H1 (cell line): ENCODE data around the gene NAGA. TPM values are rescaled to one million over a fixed set of nuclear protein-coding genes. Genes with fewer than 3 reads are reported as not detected.

Source experiments
- CTCF ChIA-PET: fragments of 300-600 bp; sonication (Branson Sonifier 250); formaldehyde crosslinking; loops from one replicate; lab custom pipeline; 2021; ENCODE audit not compliant: partially characterized antibody; lab: Charles Lee
- POLR2A ChIA-PET: fragments of 300-600 bp; sonication (Branson Sonifier 250); formaldehyde crosslinking; loops from one replicate; lab custom pipeline; 2021; ENCODE audit warnings: inconsistent platforms; ENCODE audit not compliant: partially characterized antibody; lab: Charles Lee
- DNase-seq, 2 experiments: peaks; one replicate each; pipeline versions ENCODE4 v3.0.0 to v3.0.0-alpha.2; 2010 to 2022; ENCODE audit warnings: low spot score in 2 of 2, low read depth in 1 of 2, mixed read lengths in 1 of 2
- FAIRE-seq: peaks from 2 replicates; lab custom pipeline; 2011; peaks lifted over from hg19 to GRCh38; lab: Jason Lieb, UNC
- H2AFZ ChIP-seq: 2 replicates; pipeline ENCODE4 v1.8.1; 2012; ENCODE audit warnings: low read length, inconsistent platforms
- H2AK5ac ChIP-seq: 2 replicates; pipeline ENCODE4 v1.6.1; 2013; ENCODE audit warnings: low read depth, low read length
- H2BK120ac ChIP-seq: replicated peaks from 2 replicates; pipeline ENCODE3; 2013; ENCODE audit warnings: low read depth, low read length, inconsistent platforms
- H2BK12ac ChIP-seq: 2 replicates; pipeline ENCODE4 v1.6.1; 2013; ENCODE audit warnings: low read depth, low read length
- H2BK15ac ChIP-seq: 2 replicates; pipeline ENCODE4 v1.6.1; 2013; ENCODE audit warnings: low read length
- H2BK20ac ChIP-seq: 2 replicates; pipeline ENCODE4 v1.6.1; 2013; ENCODE audit warnings: low read length
- H2BK5ac ChIP-seq: 2 replicates; pipeline ENCODE4 v1.6.1; 2013; ENCODE audit warnings: low read depth, low read length
- H3K14ac ChIP-seq: 2 replicates; pipeline ENCODE4 v1.6.1; 2013; ENCODE audit warnings: inconsistent platforms; ENCODE audit not compliant: insufficient read length
- H3K18ac ChIP-seq: 2 replicates; pipeline ENCODE4 v1.6.1; 2013; ENCODE audit warnings: low read length; ENCODE audit errors: extremely low read depth
- H3K23ac ChIP-seq: 2 replicates; pipeline ENCODE4 v1.6.1; 2013; ENCODE audit warnings: inconsistent platforms; ENCODE audit not compliant: insufficient read length
- H3K23me2 ChIP-seq: 2 replicates; pipeline ENCODE4 v1.6.1; 2013; ENCODE audit warnings: low read depth, low read length
- H3K27ac ChIP-seq: 2 replicates; pipeline ENCODE4 v1.6.1; 2011; ENCODE audit warnings: low read depth, low read length, inconsistent platforms
- H3K27me3 ChIP-seq, 4 experiments: replicated peaks in 1 of 4; 1 replicate in 1 of 4; 2 replicates in 3 of 4; pipeline versions ENCODE4 v1.6.1 to v1.8.1; 2011 to 2013; ENCODE audit warnings: low read length in 3 of 4, mild to moderate bottlenecking in 3 of 4, inconsistent platforms in 2 of 4, mixed read lengths in 2 of 4, moderate library complexity in 1 of 4; ENCODE audit not compliant: control insufficient read depth in 3 of 4, insufficient read depth in 3 of 4; ENCODE audit errors: extremely low read depth in 1 of 4
- H3K36me3 ChIP-seq, 4 experiments: 2 replicates each; pipeline versions ENCODE4 v1.6.1 to v1.8.1; 2011 to 2013; ENCODE audit warnings: mild to moderate bottlenecking in 4 of 4, low read length in 3 of 4, moderate library complexity in 2 of 4, control low read depth in 1 of 4, inconsistent platforms in 1 of 4; ENCODE audit not compliant: insufficient read depth in 4 of 4, control insufficient read depth in 2 of 4
- H3K4ac ChIP-seq: replicated peaks from 2 replicates; pipeline ENCODE3; 2013; ENCODE audit warnings: low read length, low read depth, mixed read lengths, inconsistent platforms; ENCODE audit not compliant: insufficient read length
- H3K4me1 ChIP-seq, 4 experiments: replicated peaks in 1 of 4; 1 replicate in 1 of 4; 2 replicates in 3 of 4; pipeline versions ENCODE4 v1.6.1 to v1.8.1; 2011 to 2013; ENCODE audit warnings: low read length in 3 of 4, inconsistent platforms in 2 of 4, mixed read lengths in 1 of 4; ENCODE audit not compliant: insufficient read depth in 4 of 4, control insufficient read depth in 3 of 4
- H3K4me2 ChIP-seq, 2 experiments: 2 replicates each; pipeline versions ENCODE4 v1.6.1 to v1.8.1; 2011 to 2013; ENCODE audit warnings: low read depth in 2 of 2, low read length in 2 of 2, control low read depth in 1 of 2, inconsistent platforms in 1 of 2, mild to moderate bottlenecking in 1 of 2; ENCODE audit not compliant: insufficient read depth in 1 of 2
- H3K4me3 ChIP-seq, 4 experiments: fragments of 200-600, 300-600 bp in 1 of 4; sonication (generic), shearing (Covaris generic), sonication (Bioruptor Twin) in 1 of 4; 2 replicates each; pipeline versions ENCODE4 v1.5.1 to v1.8.1; 2011 to 2016; ENCODE audit warnings: low read length in 4 of 4, low read depth in 3 of 4, control low read depth in 2 of 4, inconsistent platforms in 2 of 4, mild to moderate bottlenecking in 2 of 4, mixed read lengths in 1 of 4, moderate library complexity in 1 of 4; ENCODE audit not compliant: insufficient read depth in 2 of 4; ENCODE audit errors: extremely low read depth in 1 of 4
- H3K56ac ChIP-seq: replicated peaks from 2 replicates; pipeline ENCODE3; 2013; ENCODE audit warnings: low read depth, mild to moderate bottlenecking, mixed read lengths, low read length, inconsistent platforms; ENCODE audit not compliant: insufficient read length
- H3K79me1 ChIP-seq: 2 replicates; pipeline ENCODE4 v1.6.1; 2013; ENCODE audit warnings: low read depth, low read length, control low read depth
- H3K79me2 ChIP-seq, 2 experiments: 2 replicates each; pipeline versions ENCODE4 v1.6.1 to v1.8.1; 2012 to 2013; ENCODE audit warnings: low read length in 2 of 2, mild to moderate bottlenecking in 2 of 2, inconsistent platforms in 1 of 2; ENCODE audit not compliant: insufficient read depth in 2 of 2, control insufficient read depth in 1 of 2
- H3K9ac ChIP-seq, 4 experiments: replicated peaks in 1 of 4; 1 replicate in 1 of 4; 2 replicates in 3 of 4; pipeline versions ENCODE4 v1.6.1 to v1.8.1; 2011 to 2013; ENCODE audit warnings: low read depth in 3 of 4, low read length in 3 of 4, control low read depth in 2 of 4, mild to moderate bottlenecking in 2 of 4, moderate library complexity in 2 of 4, inconsistent platforms in 1 of 4; ENCODE audit errors: extremely low read depth in 1 of 4
- H3K9me3 ChIP-seq, 2 experiments: 2 replicates each; pipeline versions ENCODE4 v1.6.1 to v1.8.1; 2012 to 2013; ENCODE audit warnings: mild to moderate bottlenecking in 2 of 2, moderate library complexity in 2 of 2, control low read depth in 1 of 2, inconsistent platforms in 1 of 2, low read depth in 1 of 2, low read length in 1 of 2, mixed read lengths in 1 of 2; ENCODE audit not compliant: insufficient read depth in 2 of 2
- H4K20me1 ChIP-seq, 2 experiments: replicated peaks in 1 of 2; 2 replicates each; pipeline versions ENCODE3 to v1.8.1; 2011 to 2013; ENCODE audit warnings: inconsistent platforms in 2 of 2, low read length in 2 of 2, mild to moderate bottlenecking in 1 of 2; ENCODE audit not compliant: insufficient read depth in 2 of 2, control insufficient read depth in 1 of 2
- H4K5ac ChIP-seq: 2 replicates; pipeline ENCODE4 v1.6.1; 2013; ENCODE audit warnings: low read length, low read depth, mixed read lengths, inconsistent platforms; ENCODE audit not compliant: insufficient read length
- H4K8ac ChIP-seq: 2 replicates; pipeline ENCODE4 v1.8.0; 2013; ENCODE audit warnings: mild to moderate bottlenecking, moderate library complexity, low read length, inconsistent platforms; ENCODE audit not compliant: insufficient read depth; ENCODE audit errors: extremely low read depth
- H4K91ac ChIP-seq: replicated peaks from 2 replicates; pipeline ENCODE3; 2013; ENCODE audit warnings: low read length, mixed read lengths, inconsistent platforms; ENCODE audit not compliant: insufficient read length
- BCL11A ChIP-seq, 2 experiments: IDR thresholded peaks; one replicate each; pipeline ENCODE4 v1.6.1; 2011; ENCODE audit warnings: low read depth in 2 of 2, low read length in 2 of 2, mild to moderate bottlenecking in 2 of 2
- BRCA1 ChIP-seq: IDR thresholded peaks from 2 replicates; pipeline ENCODE4 v1.6.1; 2012; ENCODE audit warnings: low read depth, low read length, improper control_type of control experiment
- CBX5 ChIP-seq: fragments of 300-800, 300-1000 bp; sonication (generic); IDR thresholded peaks from 2 replicates; pipeline ENCODE4 v1.7.1; 2016; ENCODE audit warnings: antibody characterized with exemption, low read length, low read depth
- CHD2 ChIP-seq: IDR thresholded peaks from 2 replicates; pipeline ENCODE4 v1.6.1; 2012; ENCODE audit warnings: low read length, improper control_type of control experiment
- HDAC2 ChIP-seq, 2 experiments: fragments of 300-600 bp in 1 of 2; sonication (generic) in 1 of 2; IDR thresholded peaks; 2 replicates each; pipeline ENCODE4 v1.6.1; 2011 to 2012; ENCODE audit warnings: low read depth in 2 of 2, low read length in 2 of 2, mild to moderate bottlenecking in 2 of 2, moderate library complexity in 2 of 2, borderline replicate concordance in 1 of 2, inconsistent platforms in 1 of 2
- JUN ChIP-seq: IDR thresholded peaks from 2 replicates; pipeline ENCODE4 v1.6.1; 2011; ENCODE audit warnings: low read depth, mild to moderate bottlenecking, improper control_type of control experiment, low read length
- KDM1A ChIP-seq: fragments of 200-600, 300-600 bp; sonication (generic); IDR thresholded peaks from 2 replicates; pipeline ENCODE4 v1.7.1; 2016; ENCODE audit warnings: mild to moderate bottlenecking, low read length, borderline replicate concordance
- NANOG ChIP-seq: IDR thresholded peaks from 2 replicates; pipeline ENCODE4 v1.6.1; 2011; ENCODE audit warnings: low read length, low read depth, mild to moderate bottlenecking, inconsistent platforms; ENCODE audit not compliant: insufficient read depth, poor library complexity, severe bottlenecking
- NRF1 ChIP-seq: IDR thresholded peaks from 2 replicates; pipeline ENCODE4 v1.6.1; 2011; ENCODE audit warnings: mild to moderate bottlenecking, low read depth, low read length, improper control_type of control experiment
- RBBP5 ChIP-seq: IDR thresholded peaks from 2 replicates; pipeline ENCODE4 v1.7.1; 2012; ENCODE audit warnings: low read depth, mild to moderate bottlenecking, inconsistent platforms, low read length, moderate library complexity, borderline replicate concordance
- RXRA ChIP-seq: IDR thresholded peaks from 2 replicates; pipeline ENCODE4 v1.6.1; 2011; ENCODE audit warnings: low read depth, mild to moderate bottlenecking, low read length, moderate library complexity; ENCODE audit not compliant: insufficient read depth
- SIRT6 ChIP-seq: IDR thresholded peaks from one replicate; pipeline ENCODE4 v1.7.1; 2012; ENCODE audit warnings: low read length, inconsistent platforms
- SIX5 ChIP-seq: IDR thresholded peaks from 2 replicates; pipeline ENCODE4 v1.6.1; 2011; ENCODE audit warnings: mild to moderate bottlenecking, low read depth, low read length
- SP2 ChIP-seq: IDR thresholded peaks from 2 replicates; pipeline ENCODE4 v1.6.1; 2012; ENCODE audit warnings: mild to moderate bottlenecking, low read length, inconsistent platforms
- SRF ChIP-seq: IDR thresholded peaks from 2 replicates; pipeline ENCODE4 v1.6.1; 2011; ENCODE audit warnings: mild to moderate bottlenecking, low read depth, low read length, moderate library complexity
- whole genome bisulfite sequencing, 2 experiments: shearing (Covaris generic) in 1 of 2; methylation state at CpG; one replicate each; pipeline versions ENCODE4 v1.1.6 to v1.1.7; 2013 to 2015; ENCODE audit warnings: low lambda C conversion rate in 2 of 2, mixed read lengths in 2 of 2, inconsistent platforms in 1 of 2, low coverage in 1 of 2, missing lambda C conversion rate in 1 of 2; ENCODE audit not compliant: insufficient replicate concordance in 2 of 2, insufficient coverage in 1 of 2, insufficient read length in 1 of 2; ENCODE audit errors: extremely low coverage in 1 of 2, missing lambda C conversion rate in 1 of 2; 5-methylcytosine and 5-hydroxymethylcytosine counted together
- polyA plus RNA-seq, 7 experiments: library from polyadenylated mRNA; depleted of rRNA in 3 of 7; stranded (reverse) in 5 of 7; unstranded in 2 of 7; fragments of >200 nt in 5 of 7; fragments of 200-250 nt in 2 of 7; gene quantifications; 1 replicate in 5 of 7; 2 replicates in 1 of 7; 4 replicates in 1 of 7; pipeline versions ENCODE4 v1.2.1 to v1.2.3, GENCODE V29; 2011 to 2013; ENCODE audit warnings: missing spikeins in 2 of 7, mixed read lengths in 2 of 7
- total RNA-seq: library from RNA; stranded (reverse); fragmentation: NEBNext Ultra II Directional; extraction: Animal tissue kit (Norgen Biotek cat#: 25700); gene quantifications from 2 replicates; pipeline ENCODE4 v1.2.1, GENCODE V29; 2021

The NAGA gene
- total and polyA plus RNA-seq, 2 of the 8 experiments (the other 6 are each of a cell fraction or from before 2014, with no cell fraction given): 14.8 to 30.7 TPM

- Histone ChIP-seq H2AFZ (0 out of 2 replicates have a peak overlapping the region, but pooled peaks have one; percentile 36), H3K79me1 (no peaks in the 10 kb centered on the region), H3K4me2 (no peak overlapping the region), H2BK20ac (no peak overlapping the region), H3K14ac (no peak overlapping the region), H2BK12ac (no peak overlapping the region), H3K23me2 (no peaks in the 10 kb centered on the region), H3K9ac (no peak overlapping the region), H2BK15ac (no peak overlapping the region), H3K4me1 (no peaks in the 10 kb centered on the region), H4K20me1 (no peaks in the 10 kb centered on the region), H4K8ac (no peak overlapping the region), H3K27ac (no peak overlapping the region), H3K9me3 (no peaks in the 10 kb centered on the region), H2BK120ac (no peak overlapping the region), H3K4me3 (no peak overlapping the region), H3K18ac (no peak overlapping the region), H2AK5ac (no peak overlapping the region), H3K23ac (no peak overlapping the region), H3K4ac (no peak overlapping the region), H2BK5ac (no peak overlapping the region), H3K56ac (no peak overlapping the region), H3K79me2 (no peaks in the 10 kb centered on the region), H3K36me3 (no peaks in the 10 kb centered on the region), H4K91ac (no peak overlapping the region), H4K5ac (no peak overlapping the region), H3K27me3 (no peaks in the 10 kb centered on the region; a peak in 1 of 7 replicates)
- CTCF ChIA-PET: no interaction called here
- FAIRE-seq: no peak
- 85% methylated on average over 10 of the region's 10 CpGs; no CpG with 5 or more reads in 1 of the 2 experiments for WGBS, 2 experiments
- peak in 1 of 2 experiments; percentile 48 for DNase-seq
- POLR2A ChIA-PET: no interaction called here
- TF ChIP-seq CHD2: no peak
- TF ChIP-seq JUN: no peak
- no peak for TF ChIP-seq NRF1
- no peak for TF ChIP-seq CBX5
- TF ChIP-seq SIX5: no peak
- TF ChIP-seq NANOG: no peak
- TF ChIP-seq SP2: no peak
- TF ChIP-seq RBBP5: no peak
- no peak for TF ChIP-seq HDAC2 (IDR thresholded peaks at IDR 0.05; ENCODE audit: borderline replicate concordance in 1 of 2, low read depth in 2 of 2, low read length in 2 of 2)
- TF ChIP-seq SRF: no peak
- no peak for TF ChIP-seq SIRT6
- no peak for TF ChIP-seq KDM1A
- TF ChIP-seq RXRA: no peak
- TF ChIP-seq BCL11A (IDR thresholded peaks at IDR 0.05; ENCODE audit: low read depth in 2 of 2, low read length in 2 of 2): no peak
- TF ChIP-seq BRCA1: no peak
Observed at GRCh38 chr22:42026705-42027104, 43.9 kb downstream of the NAGA start.
